HG03196 (cell line): ENCODE results near the gene SUPV3L1.
A peak's percentile ranks its signal among the peaks of the same experiment; 100 is the strongest.
"Not testable (repeated sequence)": the region's sequence is repeated elsewhere in the genome, so short reads cannot be mapped to it uniquely, and the experiment has no call there.

ENCODE experiments used
- ATAC-seq: cut with Tn5 transposase; IDR thresholded peaks from one replicate; pipeline ENCODE4 v1.9.1; 2021; ENCODE audit not compliant: unreplicated experiment

The SUPV3L1 gene

GRCh38 chr10:69228151-69228550 is 48.1 kb downstream of the SUPV3L1 start:
- no peak for ATAC-seq

- ATAC-seq: no peak
Observed at GRCh38 chr10:69229616-69229916, 49.5 kb downstream of the SUPV3L1 start.

- ATAC-seq: no peak
Observed at GRCh38 chr10:69230128-69230527, 50.1 kb downstream of the SUPV3L1 start.

- ATAC-seq: no peak
Observed at GRCh38 chr10:69232252-69232651, 52.2 kb downstream of the SUPV3L1 start.

- no peak for ATAC-seq
Observed at GRCh38 chr10:69232736-69233480, 52.9 kb downstream of the SUPV3L1 start.

- ATAC-seq: no peak
Observed at GRCh38 chr10:69234447-69234846, 54.4 kb downstream of the SUPV3L1 start.

- ATAC-seq: peak; percentile 82
Observed at GRCh38 chr10:69237528-69238159, 57.6 kb downstream of the SUPV3L1 start.

- no peak for ATAC-seq
Observed at GRCh38 chr10:69239136-69239535, 59.1 kb downstream of the SUPV3L1 start.

- no peak for ATAC-seq
Observed at GRCh38 chr10:69239816-69240434, 59.9 kb downstream of the SUPV3L1 start.

GRCh38 chr10:69240455-69240854 is 60.4 kb downstream of the SUPV3L1 start:
- no peak for ATAC-seq

- no peak for ATAC-seq
Observed at GRCh38 chr10:69241575-69241974, 61.5 kb downstream of the SUPV3L1 start.

GRCh38 chr10:69242040-69242851 is 62.2 kb downstream of the SUPV3L1 start:
- ATAC-seq: no peak

GRCh38 chr10:69242852-69243212 is 62.8 kb downstream of the SUPV3L1 start:
- no peak for ATAC-seq

GRCh38 chr10:69243817-69244216 is 63.8 kb downstream of the SUPV3L1 start:
- ATAC-seq: no peak

- ATAC-seq: no peak
Observed at GRCh38 chr10:69246036-69246435, 66.0 kb downstream of the SUPV3L1 start.

GRCh38 chr10:69246581-69247312 is 66.7 kb downstream of the SUPV3L1 start:
- no peak for ATAC-seq

- no peak for ATAC-seq
Observed at GRCh38 chr10:69247313-69247710, 67.3 kb downstream of the SUPV3L1 start.

GRCh38 chr10:69248117-69248730 is 68.2 kb downstream of the SUPV3L1 start:
- ATAC-seq: no peak

GRCh38 chr10:69250041-69250440 is 70.0 kb downstream of the SUPV3L1 start:
- ATAC-seq: no peak

GRCh38 chr10:69251417-69251816 is 71.4 kb downstream of the SUPV3L1 start:
- not testable (repeated sequence) for ATAC-seq

GRCh38 chr10:69253171-69253570 is 73.1 kb downstream of the SUPV3L1 start:
- no peak for ATAC-seq
